Sigmoid colon (tissue), 4 donors: ENCODE measurements around the gene SNTB2.

Experiments
- CTCF ChIP-seq, 4 experiments: fragments of 450-650 bp in 3 of 4; fragments of 200-600 bp in 1 of 4; IDR thresholded peaks; one replicate each; pipeline ENCODE4 v1.5.1; 2016 to 2019; ENCODE audit warnings: antibody characterized with exemption in 4 of 4, mild to moderate bottlenecking in 3 of 4, moderate library complexity in 2 of 4
- EP300 ChIP-seq, 4 donors: sonication (generic); formaldehyde crosslinking; IDR thresholded peaks; one replicate each; pipeline ENCODE4 v1.6.1; 2017; ENCODE audit warnings: antibody characterized with exemption in 4 of 4

GRCh38 chr16:69188716-69189115, 1.8 kb downstream of the SNTB2 start:
- TF ChIP-seq CTCF (IDR thresholded peaks at IDR 0.05): no peak
- TF ChIP-seq EP300 (IDR thresholded peaks at IDR 0.05): no peak
